Measurements from ENCODE around the gene RAB37.

Gene RAB37

DNA sequence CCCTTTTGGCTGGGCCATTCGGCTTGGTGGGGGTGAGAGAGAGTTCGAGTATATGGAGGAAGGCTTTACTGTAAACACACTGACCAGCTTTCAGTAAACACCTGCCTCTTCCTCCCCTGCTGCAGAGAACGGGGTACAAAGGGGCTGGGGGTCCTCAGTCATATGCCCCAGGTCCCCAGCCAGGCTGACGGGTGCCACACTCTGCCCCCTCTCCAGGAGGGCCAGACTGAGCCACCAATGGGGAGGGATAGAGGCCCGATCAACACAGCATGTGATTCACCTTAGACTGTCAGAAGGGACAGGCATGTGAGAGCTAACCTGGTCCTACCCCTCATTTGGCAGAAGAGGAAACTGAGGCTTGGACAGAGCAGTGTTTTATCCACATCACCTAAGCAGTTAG, 24.4 kb downstream of the RAB37 start:
- Histone ChIP-seq H3K27ac (ENCODE audit: extremely low read depth, low read depth, low read length) (no peak overlapping the region), H3K4me1 (ENCODE audit: control insufficient read depth, insufficient read depth, low read length) (peaks cover 14% of the 10 kb centered on the region), H3K36me3 (ENCODE audit: control insufficient read depth in 2 of 2, insufficient read depth in 1 of 2, low read length in 2 of 2) (peaks cover 3% of the 10 kb centered on the region in 2 experiments; a peak in 2 of 3 replicates), H3K9me3 (ENCODE audit: control insufficient read depth, insufficient read depth, low read depth, low read length) (no peaks in the 10 kb centered on the region), H3K4me3 (ENCODE audit: low read depth, low read length) (no peak overlapping the region)
- CTCF ChIA-PET = interaction anchor here (0.5 to 5.4 kb wide), 3 partner anchors 16 to 170 kb away, joined by 3 to 38 read pairs (median 5); partner anchors contain the start of gene CD300LD
- POLR2A ChIA-PET = no interaction called here
- TF ChIP-seq, protein P1, sequence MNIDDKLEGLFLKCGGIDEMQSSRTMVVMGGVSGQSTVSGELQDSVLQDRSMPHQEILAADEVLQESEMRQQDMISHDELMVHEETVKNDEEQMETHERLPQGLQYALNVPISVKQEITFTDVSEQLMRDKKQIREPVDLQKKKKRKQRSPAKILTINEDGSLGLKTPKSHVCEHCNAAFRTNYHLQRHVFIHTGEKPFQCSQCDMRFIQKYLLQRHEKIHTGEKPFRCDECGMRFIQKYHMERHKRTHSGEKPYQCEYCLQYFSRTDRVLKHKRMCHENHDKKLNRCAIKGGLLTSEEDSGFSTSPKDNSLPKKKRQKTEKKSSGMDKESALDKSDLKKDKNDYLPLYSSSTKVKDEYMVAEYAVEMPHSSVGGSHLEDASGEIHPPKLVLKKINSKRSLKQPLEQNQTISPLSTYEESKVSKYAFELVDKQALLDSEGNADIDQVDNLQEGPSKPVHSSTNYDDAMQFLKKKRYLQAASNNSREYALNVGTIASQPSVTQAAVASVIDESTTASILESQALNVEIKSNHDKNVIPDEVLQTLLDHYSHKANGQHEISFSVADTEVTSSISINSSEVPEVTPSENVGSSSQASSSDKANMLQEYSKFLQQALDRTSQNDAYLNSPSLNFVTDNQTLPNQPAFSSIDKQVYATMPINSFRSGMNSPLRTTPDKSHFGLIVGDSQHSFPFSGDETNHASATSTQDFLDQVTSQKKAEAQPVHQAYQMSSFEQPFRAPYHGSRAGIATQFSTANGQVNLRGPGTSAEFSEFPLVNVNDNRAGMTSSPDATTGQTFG (tag by site-specific recombination; IDR thresholded peaks at IDR 0.05; ENCODE audit: borderline replicate concordance) = no peak
- TF ChIP-seq, protein P2, sequence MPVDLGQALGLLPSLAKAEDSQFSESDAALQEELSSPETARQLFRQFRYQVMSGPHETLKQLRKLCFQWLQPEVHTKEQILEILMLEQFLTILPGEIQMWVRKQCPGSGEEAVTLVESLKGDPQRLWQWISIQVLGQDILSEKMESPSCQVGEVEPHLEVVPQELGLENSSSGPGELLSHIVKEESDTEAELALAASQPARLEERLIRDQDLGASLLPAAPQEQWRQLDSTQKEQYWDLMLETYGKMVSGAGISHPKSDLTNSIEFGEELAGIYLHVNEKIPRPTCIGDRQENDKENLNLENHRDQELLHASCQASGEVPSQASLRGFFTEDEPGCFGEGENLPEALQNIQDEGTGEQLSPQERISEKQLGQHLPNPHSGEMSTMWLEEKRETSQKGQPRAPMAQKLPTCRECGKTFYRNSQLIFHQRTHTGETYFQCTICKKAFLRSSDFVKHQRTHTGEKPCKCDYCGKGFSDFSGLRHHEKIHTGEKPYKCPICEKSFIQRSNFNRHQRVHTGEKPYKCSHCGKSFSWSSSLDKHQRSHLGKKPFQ (tag by site-specific recombination; IDR thresholded peaks at IDR 0.05) = no peak
- TF ChIP-seq ZSCAN30 (tag by site-specific recombination; IDR thresholded peaks at IDR 0.05) = no peak
- TF ChIP-seq ZNF701 (tag by site-specific recombination; IDR thresholded peaks at IDR 0.05) = no peak
- TF ChIP-seq ZNF302 (tag by site-specific recombination; IDR thresholded peaks at IDR 0.05; ENCODE audit: low read depth) = no peak
- no peak for TF ChIP-seq ZNF133 (tag by site-specific recombination; IDR thresholded peaks at IDR 0.05)
- TF ChIP-seq OSR2 (tag by site-specific recombination; IDR thresholded peaks at IDR 0.05) = no peak
- TF ChIP-seq EGR2 (tag by site-specific recombination; IDR thresholded peaks at IDR 0.05; ENCODE audit: low read depth) = no peak
- no peak for TF ChIP-seq SP2 (tag by site-specific recombination; IDR thresholded peaks at IDR 0.05)
- TF ChIP-seq ZNF48 (tag by site-specific recombination; IDR thresholded peaks at IDR 0.05) = no peak
- no peak for TF ChIP-seq ZNF423 (tag by site-specific recombination; IDR thresholded peaks at IDR 0.05)
- no peak for TF ChIP-seq GLIS2 (tag by site-specific recombination; IDR thresholded peaks at IDR 0.05)
- no peak for TF ChIP-seq ZNF37A (tag by site-specific recombination; IDR thresholded peaks at IDR 0.05)
- TF ChIP-seq, protein P3, sequence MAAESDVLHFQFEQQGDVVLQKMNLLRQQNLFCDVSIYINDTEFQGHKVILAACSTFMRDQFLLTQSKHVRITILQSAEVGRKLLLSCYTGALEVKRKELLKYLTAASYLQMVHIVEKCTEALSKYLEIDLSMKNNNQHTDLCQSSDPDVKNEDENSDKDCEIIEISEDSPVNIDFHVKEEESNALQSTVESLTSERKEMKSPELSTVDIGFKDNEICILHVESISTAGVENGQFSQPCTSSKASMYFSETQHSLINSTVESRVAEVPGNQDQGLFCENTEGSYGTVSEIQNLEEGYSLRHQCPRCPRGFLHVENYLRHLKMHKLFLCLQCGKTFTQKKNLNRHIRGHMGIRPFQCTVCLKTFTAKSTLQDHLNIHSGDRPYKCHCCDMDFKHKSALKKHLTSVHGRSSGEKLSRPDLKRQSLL (tag by site-specific recombination; IDR thresholded peaks at IDR 0.05) = no peak
- no peak for TF ChIP-seq ZNF785 (tag by site-specific recombination; IDR thresholded peaks at IDR 0.05)
- TF ChIP-seq WT1 (tag by site-specific recombination; IDR thresholded peaks at IDR 0.05) = no peak
- TF ChIP-seq, protein P4, sequence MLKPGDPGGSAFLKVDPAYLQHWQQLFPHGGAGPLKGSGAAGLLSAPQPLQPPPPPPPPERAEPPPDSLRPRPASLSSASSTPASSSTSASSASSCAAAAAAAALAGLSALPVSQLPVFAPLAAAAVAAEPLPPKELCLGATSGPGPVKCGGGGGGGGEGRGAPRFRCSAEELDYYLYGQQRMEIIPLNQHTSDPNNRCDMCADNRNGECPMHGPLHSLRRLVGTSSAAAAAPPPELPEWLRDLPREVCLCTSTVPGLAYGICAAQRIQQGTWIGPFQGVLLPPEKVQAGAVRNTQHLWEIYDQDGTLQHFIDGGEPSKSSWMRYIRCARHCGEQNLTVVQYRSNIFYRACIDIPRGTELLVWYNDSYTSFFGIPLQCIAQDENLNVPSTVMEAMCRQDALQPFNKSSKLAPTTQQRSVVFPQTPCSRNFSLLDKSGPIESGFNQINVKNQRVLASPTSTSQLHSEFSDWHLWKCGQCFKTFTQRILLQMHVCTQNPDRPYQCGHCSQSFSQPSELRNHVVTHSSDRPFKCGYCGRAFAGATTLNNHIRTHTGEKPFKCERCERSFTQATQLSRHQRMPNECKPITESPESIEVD (tag by site-specific recombination; IDR thresholded peaks at IDR 0.05) = no peak
- TF ChIP-seq, protein P5, sequence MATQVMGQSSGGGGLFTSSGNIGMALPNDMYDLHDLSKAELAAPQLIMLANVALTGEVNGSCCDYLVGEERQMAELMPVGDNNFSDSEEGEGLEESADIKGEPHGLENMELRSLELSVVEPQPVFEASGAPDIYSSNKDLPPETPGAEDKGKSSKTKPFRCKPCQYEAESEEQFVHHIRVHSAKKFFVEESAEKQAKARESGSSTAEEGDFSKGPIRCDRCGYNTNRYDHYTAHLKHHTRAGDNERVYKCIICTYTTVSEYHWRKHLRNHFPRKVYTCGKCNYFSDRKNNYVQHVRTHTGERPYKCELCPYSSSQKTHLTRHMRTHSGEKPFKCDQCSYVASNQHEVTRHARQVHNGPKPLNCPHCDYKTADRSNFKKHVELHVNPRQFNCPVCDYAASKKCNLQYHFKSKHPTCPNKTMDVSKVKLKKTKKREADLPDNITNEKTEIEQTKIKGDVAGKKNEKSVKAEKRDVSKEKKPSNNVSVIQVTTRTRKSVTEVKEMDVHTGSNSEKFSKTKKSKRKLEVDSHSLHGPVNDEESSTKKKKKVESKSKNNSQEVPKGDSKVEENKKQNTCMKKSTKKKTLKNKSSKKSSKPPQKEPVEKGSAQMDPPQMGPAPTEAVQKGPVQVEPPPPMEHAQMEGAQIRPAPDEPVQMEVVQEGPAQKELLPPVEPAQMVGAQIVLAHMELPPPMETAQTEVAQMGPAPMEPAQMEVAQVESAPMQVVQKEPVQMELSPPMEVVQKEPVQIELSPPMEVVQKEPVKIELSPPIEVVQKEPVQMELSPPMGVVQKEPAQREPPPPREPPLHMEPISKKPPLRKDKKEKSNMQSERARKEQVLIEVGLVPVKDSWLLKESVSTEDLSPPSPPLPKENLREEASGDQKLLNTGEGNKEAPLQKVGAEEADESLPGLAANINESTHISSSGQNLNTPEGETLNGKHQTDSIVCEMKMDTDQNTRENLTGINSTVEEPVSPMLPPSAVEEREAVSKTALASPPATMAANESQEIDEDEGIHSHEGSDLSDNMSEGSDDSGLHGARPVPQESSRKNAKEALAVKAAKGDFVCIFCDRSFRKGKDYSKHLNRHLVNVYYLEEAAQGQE (tag by site-specific recombination; IDR thresholded peaks at IDR 0.05) = no peak
- TF ChIP-seq ZNF114 (tag by site-specific recombination; IDR thresholded peaks at IDR 0.05) = no peak

Measured in HEK293 (cell line).